Hematopoietic multipotent progenitor cell treated with erythropoietin and hydrocortisone succinate and interleukin-3 and kit ligand, for 8 days (in vitro differentiated cells): ENCODE measurements around the gene JAKMIP3.

Source experiments
- DNase-seq: peaks from one replicate; pipeline ENCODE4 v3.0.0-alpha.2; 2015

Gene JAKMIP3

DNA sequence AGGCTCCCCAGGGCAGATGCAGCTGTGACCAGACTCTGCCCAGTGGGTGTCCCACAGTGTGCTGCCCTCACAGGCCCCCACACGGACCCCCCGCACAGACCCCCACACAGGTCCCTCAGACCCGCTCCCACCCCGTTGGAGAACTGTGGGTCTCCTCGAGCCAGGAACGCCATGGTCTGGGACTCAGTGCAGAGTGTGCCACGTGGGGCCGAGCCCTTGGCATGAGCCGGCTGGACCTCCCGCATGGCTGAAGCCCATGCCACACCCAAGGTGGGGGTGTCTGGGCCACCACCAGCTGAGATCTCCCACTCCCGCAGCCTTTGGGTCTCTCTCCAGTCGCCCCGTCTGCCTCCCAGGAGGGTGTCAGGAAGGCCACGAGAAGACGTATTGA, 34.3 kb downstream of the JAKMIP3 start:
- no peak for DNase-seq

DNA sequence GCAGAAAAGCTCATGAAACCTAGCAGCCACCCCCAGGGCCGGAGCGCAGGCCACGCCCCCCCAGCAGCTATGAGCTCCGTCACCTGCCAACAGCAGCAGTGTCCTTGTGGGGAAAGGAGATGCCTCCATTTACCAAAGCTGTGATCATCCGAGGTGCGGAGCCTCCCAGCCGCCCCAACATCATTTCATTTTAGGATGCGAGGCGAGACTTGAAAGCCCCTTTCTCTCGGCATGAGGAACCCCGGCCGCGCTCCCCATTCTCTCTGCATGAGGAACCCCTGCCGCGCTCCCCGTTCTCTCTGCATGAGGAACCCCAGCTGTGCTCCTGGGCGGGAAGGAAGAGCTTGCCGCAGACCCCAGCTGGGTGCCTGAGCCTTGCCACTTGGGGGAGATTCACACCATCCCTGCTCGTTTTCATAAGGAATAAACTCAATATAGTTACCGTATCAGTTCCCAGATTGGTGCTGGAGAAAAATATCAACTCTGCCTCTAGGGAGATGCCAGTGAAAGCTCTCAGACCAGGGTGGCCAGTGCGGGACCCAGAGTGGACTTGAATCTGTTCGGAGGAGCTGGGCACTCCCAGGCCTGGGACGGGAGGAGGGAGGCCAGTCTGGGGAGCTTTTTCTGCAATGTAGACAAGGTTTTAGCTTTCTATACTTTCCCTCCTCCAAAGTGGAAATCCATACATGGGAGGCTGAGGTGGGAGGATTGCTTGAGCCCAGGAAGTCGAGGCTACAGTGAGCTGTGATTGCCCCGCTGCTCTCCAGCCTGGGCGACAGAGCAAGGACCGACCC, 35.0 kb downstream of the JAKMIP3 start:
- no peak for DNase-seq

DNA sequence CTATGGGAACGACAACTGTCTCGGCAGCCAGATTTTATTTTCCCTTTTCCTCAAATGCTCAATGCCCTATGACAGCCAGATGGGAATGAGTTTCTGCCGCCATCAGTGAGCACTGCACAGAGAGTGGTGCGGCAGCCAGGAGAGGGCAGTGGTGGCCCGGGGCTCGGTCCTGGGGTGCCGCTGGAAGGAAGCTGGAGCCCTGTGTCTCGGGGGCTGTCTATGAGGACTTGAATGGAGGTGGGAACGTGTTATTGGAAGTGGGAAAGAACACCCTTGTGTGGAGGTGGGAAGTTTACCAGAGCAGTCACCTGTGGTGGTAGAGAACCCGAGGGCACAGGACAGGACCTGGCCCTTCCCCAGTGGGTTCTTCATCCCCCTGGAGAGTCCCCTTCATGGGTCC, 35.8 kb downstream of the JAKMIP3 start:
- DNase-seq = no peak

DNA sequence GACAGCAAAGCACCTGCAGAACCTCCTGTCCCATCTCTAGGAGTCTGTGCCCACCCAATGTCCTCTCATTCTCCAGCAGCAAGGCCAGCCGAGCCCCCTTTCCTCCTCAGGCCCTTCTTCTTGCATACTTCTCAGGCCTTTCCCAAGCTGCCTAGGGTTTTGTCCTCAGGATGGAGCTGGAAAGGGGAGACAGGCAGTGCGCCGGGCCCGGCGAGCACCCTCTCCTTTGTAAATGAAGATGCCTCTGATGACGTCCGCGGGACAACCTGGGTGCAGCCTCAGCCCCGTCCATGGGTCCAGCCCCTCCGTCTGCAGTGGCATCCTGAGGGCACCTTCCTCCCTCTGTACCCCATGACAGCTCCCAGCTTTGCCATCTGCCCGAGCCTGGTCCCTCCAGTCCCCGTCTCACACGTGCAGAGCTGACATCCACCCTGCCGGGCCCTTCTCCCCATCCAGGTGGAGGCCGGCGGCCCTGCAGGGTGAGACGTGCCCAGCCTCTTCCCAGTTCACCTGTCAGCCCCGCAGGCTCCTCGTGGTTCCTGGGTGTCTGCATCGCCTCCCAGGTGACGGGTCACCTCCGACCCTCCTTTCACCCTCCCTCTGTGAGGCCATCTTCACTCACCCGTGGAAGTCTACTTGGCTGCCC, 36.4 kb downstream of the JAKMIP3 start:
- no peak for DNase-seq

DNA sequence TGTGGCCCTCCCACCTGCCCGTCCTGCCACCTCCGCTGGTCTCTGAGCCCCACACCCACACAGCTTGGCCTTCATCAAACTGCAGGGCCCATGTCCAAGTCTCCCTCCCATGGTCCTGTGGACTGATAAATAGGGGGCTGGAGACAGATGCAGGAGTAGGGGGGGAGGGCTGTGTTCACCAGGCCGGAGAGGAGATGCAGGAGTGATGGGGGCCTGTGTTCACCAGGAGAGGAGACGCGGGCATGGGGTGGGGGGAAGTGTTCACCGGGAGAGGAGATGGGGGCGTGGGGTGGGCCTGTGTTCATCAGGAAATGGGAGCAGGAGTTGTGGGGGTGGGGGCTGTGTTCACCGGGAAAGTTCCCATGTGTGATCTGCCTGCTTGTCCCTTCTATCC, 37.0 kb downstream of the JAKMIP3 start:
- DNase-seq = no peak

DNA sequence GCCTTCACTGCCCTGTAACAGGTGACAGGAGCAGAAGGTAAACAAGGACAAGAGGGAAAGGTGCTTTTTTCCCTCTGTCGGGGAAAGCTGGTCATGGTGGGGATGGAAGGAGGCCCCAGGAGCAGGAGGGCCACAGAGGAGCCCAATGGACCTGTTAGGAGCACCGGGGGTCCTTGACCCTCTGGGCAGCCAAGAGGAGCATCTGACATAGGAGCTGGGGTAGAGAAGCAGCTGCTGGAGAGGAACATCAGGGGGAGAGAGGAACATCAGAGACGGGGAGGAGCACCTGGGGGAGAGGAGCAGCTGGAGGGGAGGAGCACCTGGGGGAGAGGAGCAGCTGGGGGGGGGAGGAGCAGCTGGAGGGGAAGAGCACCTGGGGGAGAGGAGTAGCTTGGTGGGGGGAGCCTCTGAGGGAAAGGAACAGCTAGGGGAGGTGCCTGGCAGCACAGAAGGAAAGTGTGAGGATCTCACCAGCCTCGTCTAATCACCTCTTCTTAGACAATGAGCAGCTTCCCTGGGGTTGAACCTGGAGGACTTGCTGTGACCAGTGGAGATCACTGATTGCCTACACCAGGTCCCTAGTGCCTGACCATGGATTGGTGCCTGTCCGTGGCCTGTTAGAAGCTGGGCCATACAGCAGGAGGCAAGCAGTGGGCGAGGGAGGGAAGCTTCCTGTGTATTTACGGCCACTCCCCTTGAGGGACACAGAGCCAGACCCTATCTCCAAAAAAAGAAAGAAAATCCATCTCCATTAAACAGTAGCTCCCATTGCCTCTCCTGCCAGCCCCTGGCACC, 37.6 kb downstream of the JAKMIP3 start:
- no peak for DNase-seq

DNA sequence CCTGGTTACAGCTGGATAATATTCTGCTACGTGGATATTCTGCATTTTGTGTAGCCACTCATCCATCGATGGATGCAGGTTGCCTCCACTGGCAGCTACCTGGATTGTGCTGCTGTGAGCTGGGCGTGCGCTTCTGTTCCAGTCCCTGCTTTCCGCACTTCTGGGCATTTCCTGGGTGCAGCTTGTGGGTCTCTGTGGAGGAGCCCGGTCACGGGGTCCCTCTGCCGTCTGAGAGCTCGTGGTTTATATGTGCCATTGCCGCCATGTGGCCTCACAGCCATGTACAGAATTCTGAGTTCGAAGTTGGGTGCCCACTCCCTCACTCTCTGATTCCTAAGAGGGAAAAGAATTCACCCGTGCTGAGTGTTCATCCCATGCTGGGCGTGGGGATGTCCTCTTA, 38.3 kb downstream of the JAKMIP3 start:
- no peak for DNase-seq

DNA sequence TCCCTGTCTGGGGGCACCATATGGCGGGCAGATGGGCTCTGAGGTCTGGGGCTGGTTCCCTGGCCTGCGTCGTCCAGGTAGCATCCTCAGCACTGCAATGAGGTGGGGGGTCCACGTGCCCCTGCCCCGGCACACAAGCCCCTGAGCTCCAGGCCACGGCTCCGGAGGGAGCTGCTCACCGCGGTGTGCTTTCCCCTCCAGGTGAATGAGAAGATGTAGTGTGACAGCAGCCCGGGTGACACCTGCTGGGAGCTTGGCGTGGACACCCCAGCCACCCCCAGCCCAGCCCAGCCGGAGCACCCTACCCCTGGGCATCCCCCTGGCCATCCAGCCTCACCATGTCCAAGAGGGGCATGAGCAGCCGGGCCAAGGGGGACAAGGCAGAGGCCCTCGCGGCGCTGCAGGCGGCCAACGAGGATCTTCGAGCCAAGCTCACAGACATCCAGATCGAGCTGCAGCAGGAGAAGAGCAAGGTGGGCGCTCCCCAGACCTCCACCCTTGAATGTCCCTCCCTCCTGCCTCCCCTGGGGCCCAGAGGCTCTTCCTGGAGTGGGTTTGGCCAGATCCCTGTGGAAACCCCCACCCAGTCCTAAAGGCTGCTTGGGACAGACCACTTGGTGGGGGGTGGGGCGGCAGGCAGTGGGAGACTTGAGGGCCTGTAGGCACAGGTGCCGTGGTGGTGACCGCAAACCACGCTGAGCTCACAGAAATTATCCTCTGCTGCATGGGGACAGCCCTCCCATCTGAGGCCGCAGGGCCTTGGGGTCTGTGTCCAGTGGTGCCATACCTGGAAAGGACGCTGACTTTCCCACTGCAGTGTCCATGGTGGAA, 38.9 kb downstream of the JAKMIP3 start:
- no peak for DNase-seq

DNA sequence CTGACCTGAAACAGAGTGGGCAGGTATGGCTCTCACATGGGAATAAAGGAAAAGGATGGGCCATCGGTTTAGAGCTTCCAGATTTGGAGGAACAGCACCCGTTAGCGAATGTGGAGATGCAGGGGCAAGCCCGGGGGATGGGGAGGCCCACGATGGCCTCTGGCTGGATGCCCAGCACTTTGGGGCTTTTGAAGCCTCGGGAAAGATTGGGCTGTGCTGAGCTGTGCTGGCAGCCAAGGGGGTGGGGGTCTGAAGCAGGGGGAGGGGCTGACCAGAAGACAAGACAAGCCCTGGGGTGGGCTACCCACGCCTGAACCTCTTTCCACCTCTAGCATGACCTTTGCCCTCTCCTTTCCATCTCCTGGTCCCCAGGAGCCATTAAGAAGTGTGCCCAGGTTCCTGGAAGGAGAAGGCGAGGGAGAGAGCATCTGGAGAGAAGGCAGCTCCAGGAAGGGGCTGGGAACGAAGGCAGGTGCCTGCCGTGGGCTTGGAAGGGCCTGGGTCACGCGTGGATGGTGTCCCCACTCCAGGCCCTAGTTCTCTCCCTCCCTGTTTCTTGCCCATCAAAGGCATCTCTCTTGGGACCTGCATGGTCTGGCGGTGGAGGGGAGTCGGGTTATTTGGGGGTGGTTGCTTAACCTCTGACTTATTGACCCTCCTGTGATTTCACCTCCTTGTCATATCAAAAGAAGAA, 39.7 kb downstream of the JAKMIP3 start:
- no peak for DNase-seq

DNA sequence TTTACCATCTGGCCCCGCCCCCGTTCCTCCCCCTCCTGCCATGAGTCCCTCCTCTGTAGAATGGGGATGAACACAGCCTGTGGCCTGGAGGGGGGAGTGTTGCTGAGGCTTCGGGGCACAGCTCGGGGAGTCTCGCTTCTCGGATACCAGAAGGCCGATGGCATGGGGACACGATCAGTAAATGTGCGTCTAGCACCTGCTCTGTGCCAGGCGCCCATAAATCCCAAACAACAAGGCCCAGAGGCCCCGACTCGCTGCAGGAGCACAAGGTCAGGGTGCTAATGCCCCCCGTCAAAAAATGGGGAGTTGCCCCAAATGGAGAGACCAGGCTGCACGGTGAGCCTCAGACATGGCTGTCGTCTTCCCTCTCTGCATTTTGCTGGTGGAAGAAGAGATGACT, 40.7 kb downstream of the JAKMIP3 start:
- DNase-seq = no peak

DNA sequence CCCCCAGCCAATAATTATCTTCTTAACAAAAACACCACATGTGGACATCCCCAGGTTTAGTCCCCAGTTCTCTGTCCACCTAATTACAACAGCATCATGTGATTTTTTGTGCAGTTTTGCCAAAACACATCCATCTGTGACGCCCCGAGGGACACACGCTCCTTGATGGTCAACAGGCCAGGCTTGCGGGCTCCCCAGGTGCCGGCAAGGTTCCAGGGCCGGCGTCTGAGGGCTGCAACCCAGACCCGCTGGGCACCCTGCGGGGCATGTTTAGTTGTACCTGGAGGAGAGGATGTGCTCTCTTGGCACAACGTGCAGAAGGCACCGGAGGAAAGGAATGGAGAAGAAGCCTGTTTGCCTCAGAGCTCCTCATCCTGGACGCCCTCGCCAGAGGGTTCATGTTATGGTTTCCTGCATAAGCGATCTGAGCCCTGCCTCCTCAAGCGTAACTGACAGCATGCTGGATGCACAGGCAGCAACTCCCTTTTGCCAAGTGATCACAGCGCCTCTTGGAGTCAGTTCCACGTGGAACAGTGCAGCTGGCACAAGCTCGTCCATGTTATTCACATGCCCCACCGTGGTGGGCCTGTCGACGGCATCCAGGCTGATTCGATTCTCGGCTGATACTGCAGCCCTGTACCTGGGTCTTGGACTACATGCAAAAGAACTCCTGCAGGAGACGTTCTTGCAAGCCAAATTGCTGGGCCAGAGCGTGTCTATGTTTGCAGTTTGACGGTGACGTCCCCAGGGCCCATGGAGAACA, 41.6 kb downstream of the JAKMIP3 start:
- DNase-seq = no peak

DNA sequence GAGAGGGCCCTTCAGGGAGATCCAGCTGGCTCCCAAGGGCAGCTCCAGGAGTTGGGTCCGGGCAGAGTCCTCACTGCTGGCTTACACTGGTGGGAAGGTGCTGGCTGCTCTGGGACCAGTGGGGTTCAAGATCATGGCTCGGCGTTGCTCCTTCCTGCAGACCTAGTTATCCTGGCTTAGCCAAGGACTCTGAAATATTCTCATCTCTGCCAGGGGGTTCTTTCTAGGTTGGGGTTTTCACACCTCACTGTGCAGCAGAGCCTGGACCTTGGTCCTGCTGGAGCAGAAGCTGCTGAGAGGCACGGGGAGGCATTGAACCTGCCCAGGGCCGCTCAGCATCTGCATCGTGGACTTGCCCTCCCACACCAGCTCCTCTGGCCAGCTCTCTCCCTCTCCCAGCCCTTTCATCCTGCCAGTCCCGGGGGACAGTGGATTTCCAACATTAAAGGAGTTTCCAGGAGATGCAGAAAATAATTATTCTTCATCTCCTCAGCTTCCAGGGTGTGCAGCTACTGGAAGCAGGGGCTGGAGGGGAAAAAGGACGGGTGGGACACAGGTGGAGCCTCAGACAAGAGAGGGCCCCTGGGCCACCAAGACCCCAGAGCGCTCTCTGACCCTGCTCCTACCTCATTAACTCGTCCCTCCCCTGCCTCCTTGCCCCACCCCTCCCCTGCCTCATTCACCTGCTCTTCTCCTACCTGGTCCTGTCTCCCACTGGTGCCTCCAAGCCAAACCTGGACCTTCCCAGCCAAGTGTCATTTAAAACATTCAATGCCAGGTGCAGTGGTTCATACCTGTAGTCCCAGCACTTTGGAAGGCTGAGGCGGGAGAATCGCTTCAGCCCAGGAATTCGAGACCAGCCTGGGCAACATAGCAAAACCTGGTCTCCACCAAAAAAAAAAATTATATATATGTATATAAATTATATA, 42.5 kb downstream of the JAKMIP3 start:
- no peak for DNase-seq

DNA sequence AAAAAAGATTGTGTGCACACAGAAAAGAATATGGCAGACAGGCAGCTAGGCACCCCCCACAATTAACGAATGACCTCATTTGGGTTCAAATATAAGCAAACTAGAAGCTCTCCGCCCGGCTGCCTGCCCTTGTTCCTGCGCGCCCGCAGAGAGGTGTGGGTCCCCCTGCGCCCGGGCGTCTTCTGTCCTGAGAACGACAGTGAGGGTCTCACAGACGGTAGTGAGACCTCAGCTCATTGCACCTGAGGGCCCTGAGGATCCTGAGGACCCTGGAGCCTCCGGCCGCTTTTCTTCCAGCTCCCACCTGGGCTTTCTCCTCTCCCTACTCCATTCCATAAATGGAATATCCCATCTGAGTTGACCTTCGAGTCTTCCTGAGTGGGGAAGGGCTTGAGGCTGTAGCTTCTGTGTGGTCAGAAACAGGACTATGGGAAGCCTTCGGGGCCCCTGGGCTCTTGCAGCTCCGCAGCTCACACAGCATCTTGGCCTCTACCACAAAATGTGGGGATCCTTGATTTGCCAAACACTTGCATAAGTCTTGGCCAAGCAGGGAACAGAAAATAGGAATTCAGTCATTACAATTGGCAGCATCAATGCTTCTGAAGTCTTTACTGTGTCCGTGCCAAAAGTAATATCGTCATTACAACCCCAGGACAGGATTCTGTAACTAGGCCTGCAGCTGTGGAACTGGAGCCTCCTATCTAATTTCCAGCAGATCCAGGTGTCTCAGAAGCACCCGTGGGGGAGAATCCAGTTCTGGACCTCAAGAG, 43.8 kb downstream of the JAKMIP3 start:
- DNase-seq = no peak

DNA sequence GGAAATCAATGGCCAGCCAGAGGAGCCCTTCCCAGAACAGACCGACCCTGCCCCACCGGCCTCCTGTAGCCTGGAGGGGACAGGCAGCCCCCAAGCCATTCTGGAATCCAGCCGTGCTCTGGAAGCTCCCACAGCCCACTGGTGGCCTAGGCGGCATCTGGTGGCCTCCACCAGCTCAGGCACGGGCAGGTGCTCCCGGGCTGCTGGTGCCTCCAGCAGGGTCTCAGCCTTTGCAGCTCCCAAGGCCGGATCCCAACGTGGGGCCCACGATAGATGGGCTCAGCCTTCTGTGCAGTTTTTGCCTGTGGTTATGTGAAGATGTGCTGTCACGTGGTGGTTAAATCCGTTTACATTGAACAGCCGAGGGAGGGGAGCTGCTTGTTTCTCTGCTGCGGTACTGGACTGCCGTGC, 44.4 kb downstream of the JAKMIP3 start:
- DNase-seq = no peak

DNA sequence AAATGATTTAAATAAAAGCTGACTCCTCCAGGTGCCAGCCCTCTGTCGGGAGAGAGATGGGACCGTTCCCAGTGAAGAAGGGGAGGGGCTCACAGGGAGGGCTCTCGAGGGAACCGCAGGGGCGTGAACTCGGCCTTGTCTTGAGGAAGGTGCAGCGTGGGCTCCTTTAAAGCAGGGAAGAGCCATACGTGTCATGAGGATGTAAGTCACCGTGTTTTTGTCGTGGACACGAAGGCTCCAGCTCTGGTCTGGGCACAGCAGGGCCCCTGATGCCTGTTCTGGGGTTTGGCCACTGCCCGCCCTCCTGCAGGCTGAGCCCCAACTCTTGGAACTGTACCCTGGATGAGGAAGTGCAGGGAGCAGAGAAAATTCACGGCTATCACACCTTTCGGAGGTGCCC, 45.0 kb downstream of the JAKMIP3 start:
- no peak for DNase-seq

DNA sequence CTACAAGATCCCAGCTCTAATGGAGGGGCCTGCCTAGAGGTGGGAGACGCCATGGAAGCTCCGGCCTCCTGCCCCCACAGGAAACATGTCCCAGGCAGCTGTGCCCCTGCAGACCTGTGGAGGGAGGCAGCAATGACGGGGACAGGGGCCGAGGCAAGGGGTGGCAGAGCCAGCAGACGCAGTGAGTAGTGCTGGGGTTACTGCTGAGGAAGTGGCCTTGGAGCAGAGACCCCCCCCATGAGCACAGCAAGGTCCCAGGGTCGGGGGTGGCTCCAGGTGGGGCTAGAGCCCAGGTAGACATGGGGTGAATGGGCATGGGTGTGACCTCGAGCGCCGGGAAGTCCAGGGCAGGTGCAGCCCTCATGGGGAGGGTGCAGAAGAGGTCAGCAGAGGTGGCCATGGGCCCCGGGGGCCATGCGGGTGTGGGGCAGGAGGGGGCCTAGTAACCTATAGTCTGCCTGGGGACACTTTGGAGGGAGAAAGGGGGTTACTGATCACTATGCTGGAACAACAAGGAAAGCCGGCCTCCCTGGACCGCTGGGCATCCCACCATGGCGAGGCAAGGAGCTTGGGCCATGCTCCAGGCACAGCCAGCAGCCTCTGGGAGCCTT, 45.5 kb downstream of the JAKMIP3 start:
- no peak for DNase-seq

DNA sequence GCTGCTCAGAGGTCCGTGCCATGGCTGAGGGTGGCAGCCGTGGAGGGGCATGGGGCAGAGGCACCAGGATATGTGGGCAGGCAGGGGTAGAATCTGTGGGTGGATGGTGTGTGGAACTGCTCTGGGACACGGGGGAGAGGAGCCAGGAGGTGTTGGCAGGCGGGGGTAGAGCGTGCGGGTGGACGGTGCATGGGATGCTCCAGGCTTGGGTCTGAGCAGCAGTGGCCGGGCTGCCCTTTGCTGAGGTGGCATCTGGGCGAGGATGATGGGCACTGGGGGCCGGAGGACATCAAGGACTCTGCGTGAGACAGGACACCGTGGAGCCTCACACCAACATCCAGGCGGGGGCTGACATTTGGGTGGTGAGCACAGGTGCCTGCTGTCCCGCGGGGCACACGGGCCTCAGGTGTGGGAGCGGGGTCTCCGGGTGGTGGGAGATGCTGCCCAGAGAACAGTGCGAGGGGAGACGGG, 46.2 kb downstream of the JAKMIP3 start:
- no peak for DNase-seq

DNA sequence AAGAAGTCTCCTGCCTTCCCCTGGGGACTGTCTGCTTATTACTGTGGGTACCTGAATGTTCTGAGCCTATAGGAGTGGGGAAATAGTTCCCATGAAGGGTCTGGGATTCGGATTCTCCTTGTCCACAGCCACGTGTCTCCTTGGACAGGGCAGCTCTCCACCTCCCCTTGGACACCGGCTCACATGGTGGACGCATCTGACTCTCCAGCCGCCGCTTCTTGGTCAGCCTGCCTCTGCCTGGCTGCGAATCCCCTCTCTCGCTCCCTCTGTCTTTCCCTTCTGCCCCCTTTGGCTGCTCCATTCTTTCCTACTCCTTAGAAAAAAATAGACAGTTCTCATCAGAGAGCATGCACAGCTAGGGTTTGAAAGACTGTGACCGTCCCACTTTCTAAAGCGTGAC, 46.9 kb downstream of the JAKMIP3 start:
- DNase-seq = no peak

DNA sequence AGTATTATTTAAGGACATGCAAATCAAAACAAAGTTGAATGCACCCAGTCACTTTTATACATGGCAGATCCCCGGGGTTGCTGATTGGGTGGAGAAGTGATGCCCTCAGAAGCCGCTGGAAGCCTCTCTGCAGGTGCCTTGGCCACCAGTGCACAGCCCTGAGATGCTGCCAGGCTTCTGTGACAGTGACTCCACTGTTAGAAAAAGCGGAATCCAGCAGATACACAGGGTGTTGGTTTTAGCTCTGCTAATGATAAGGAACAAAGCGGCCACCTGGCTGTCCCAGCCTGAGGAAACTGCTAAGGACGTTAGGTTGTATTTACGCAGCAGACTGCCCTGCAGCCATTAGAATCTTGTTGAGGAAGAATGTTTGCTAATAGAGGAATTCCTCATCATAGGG, 47.5 kb downstream of the JAKMIP3 start:
- DNase-seq = no peak
